Stomach smooth muscle (tissue), 2 donors: ENCODE results near the gene NAPA.

Experiments used
- H3K27ac ChIP-seq: one replicate; pipeline ENCODE4 v1.7.0; 2013; ENCODE audit warnings: mild to moderate bottlenecking, low read length, inconsistent platforms
- H3K27me3 ChIP-seq, 2 donors: one replicate each; pipeline ENCODE4 v1.7.0; 2013; ENCODE audit warnings: low read length in 2 of 2; ENCODE audit not compliant: insufficient read depth in 2 of 2, control insufficient read depth in 1 of 2
- H3K36me3 ChIP-seq, 2 donors: one replicate each; pipeline ENCODE4 v1.7.0; 2013; ENCODE audit warnings: low read length in 2 of 2; ENCODE audit not compliant: control insufficient read depth in 2 of 2, insufficient read depth in 2 of 2
- H3K4me1 ChIP-seq: one replicate; pipeline ENCODE4 v1.7.0; 2013; ENCODE audit warnings: low read length; ENCODE audit not compliant: control insufficient read depth, insufficient read depth
- H3K4me3 ChIP-seq, 2 donors: one replicate each; pipeline ENCODE4 v1.7.0; 2013; ENCODE audit warnings: low read length in 2 of 2
- H3K9ac ChIP-seq, 2 donors: one replicate each; pipeline ENCODE4 v1.7.0; 2013; ENCODE audit warnings: low read length in 2 of 2, mild to moderate bottlenecking in 1 of 2
- H3K9me3 ChIP-seq, 2 donors: one replicate each; pipeline ENCODE4 v1.7.0; 2013; ENCODE audit warnings: low read length in 2 of 2; ENCODE audit not compliant: control insufficient read depth in 2 of 2
- donor health status: healthy.
- donor health status: Pancreatic carcinoma.

NAPA gene

GRCh38 chr19:47438793-47439220 is 76.1 kb downstream of the NAPA start:
- peaks cover 6% of the 10 kb centered on the region for H3K4me1 ChIP-seq
- no peaks in the 10 kb centered on the region for H3K9me3 ChIP-seq
- H3K9ac ChIP-seq: no peak overlapping the region
- H3K27ac ChIP-seq: no peak overlapping the region
- no peak overlapping the region for H3K4me3 ChIP-seq
- peaks cover 0 to 2% of the 10 kb centered on the region in 2 donors for H3K27me3 ChIP-seq
- H3K36me3 ChIP-seq: peaks cover 4% of the 10 kb centered on the region in 2 donors
